DMS114 treated with DMSO at 0.1 percent for 48 hours (cell line): Measurements from ENCODE around the gene SCARB1.

Source experiments
- DNase-seq: peaks from one replicate; lab custom pipeline; 2025; ENCODE audit not compliant: unreplicated experiment; lab: John Stamatoyannopoulos, UW

Gene SCARB1

GRCh38 chr12:124862768-124863415 lies 772 bp downstream of the SCARB1 start:
- DNase-seq: no peak

- DNase-seq: no peak
Observed at GRCh38 chr12:124861898-124862676, 1.6 kb downstream of the SCARB1 start.

GRCh38 chr12:124861492-124861891 lies 2.2 kb downstream of the SCARB1 start:
- DNase-seq: no peak

GRCh38 chr12:124857921-124858461 lies 5.7 kb downstream of the SCARB1 start:
- no peak for DNase-seq

- DNase-seq: no peak
Observed at GRCh38 chr12:124856842-124857178, 6.9 kb downstream of the SCARB1 start.

- DNase-seq: no peak
Observed at GRCh38 chr12:124856132-124856841, 7.4 kb downstream of the SCARB1 start.

- no peak for DNase-seq
Observed at GRCh38 chr12:124855275-124855957, 8.2 kb downstream of the SCARB1 start.

GRCh38 chr12:124854637-124855184 lies 9.0 kb downstream of the SCARB1 start:
- DNase-seq: no peak

- DNase-seq: no peak
Observed at GRCh38 chr12:124853781-124854636, 9.7 kb downstream of the SCARB1 start.

GRCh38 chr12:124852911-124853427 lies 10.7 kb downstream of the SCARB1 start:
- DNase-seq: no peak

GRCh38 chr12:124852329-124852831 lies 11.3 kb downstream of the SCARB1 start:
- no peak for DNase-seq

GRCh38 chr12:124851342-124851741 lies 12.3 kb downstream of the SCARB1 start:
- DNase-seq: no peak

- DNase-seq: no peak
Observed at GRCh38 chr12:124849382-124849781, 14.3 kb downstream of the SCARB1 start.

- no peak for DNase-seq
Observed at GRCh38 chr12:124848621-124849380, 14.9 kb downstream of the SCARB1 start.

GRCh38 chr12:124847113-124848074 lies 16.3 kb downstream of the SCARB1 start:
- DNase-seq: no peak

GRCh38 chr12:124844411-124845397 lies 19.0 kb downstream of the SCARB1 start:
- DNase-seq: no peak
